ENCODE measurements around the gene NOA1. TPM values are rescaled to one million over a fixed set of nuclear protein-coding genes. Genes with fewer than 3 reads are reported as not detected.
A peak's percentile ranks its signal among the peaks of the same experiment; 100 is the strongest.

Gene NOA1
- 10 to 100 TPM; 17.4 to 29.7 (median 23.3) TPM for total RNA-seq

DNA sequence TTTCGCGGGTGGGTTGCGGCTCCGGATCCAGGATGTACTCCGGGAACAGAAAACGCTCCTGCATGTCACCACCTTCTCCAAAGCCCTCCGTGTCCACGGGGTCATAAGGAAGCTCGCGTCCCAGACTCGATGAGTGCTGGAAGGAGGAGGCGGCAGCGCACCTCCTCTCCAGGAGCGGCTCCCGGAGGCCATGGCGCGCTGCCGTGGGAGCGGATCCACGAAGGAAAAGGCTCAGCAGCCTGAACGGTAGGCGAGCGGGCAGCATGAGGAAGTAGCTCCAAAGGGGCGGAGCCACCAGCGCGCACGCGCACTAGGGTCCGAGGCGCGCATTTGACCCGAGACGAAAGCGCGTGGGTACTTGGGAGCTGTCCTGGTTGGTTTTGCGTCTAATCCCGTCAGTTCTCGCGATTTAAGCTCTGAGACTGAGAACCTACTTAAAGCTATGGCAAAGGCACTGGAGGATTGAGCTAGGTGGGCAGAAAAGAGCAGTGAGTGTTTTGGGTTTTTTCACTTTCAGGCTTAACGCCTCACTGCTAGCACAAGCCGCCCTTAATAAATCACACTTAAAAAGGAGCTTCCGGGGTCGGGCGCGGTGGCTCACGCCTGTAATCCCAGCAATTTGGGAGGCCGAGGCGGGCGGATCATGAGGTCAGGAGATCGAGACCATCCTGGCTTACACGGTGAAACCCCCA, at the start of gene NOA1:
Gene NOA1 (minus strand): TSS at position 286 of the 692 bp plus-strand sequence. CDS start 21 bp downstream, at position 265.
- peak within 1 kb of the TSS; percentile 90 to 94 (median 92) for H3K27ac ChIP-seq (replicated peaks in 1 of 4)
- WGBS, result under 1% methylated on average over 42 of the region's 51 CpGs
- TF ChIP-seq EP300 (IDR thresholded peaks at IDR 0.05) (no peak), POLR2AphosphoS5 (IDR thresholded peaks at IDR 0.05) (peak; percentile 93 to 97)
- H3K4me1 ChIP-seq, result peaks cover 46 to 67% (median 63%) of the 10 kb centered on the region in 4 donors
- peak within 1 kb of the TSS; percentile 79 to 99 (median 92) for H3K4me3 ChIP-seq
- peak; percentile 99 for DNase-seq (ENCODE audit: extremely low spot score)
- intact Hi-C loops (cut with DNase I), result loop anchor here (2.0 kb wide), 1 partner anchor 69 kb away; no protein-coding TSS in a partner anchor
- peaks cover 14 to 33% (median 22%) of the 10 kb centered on the region in 4 donors for H3K36me3 ChIP-seq
- H3K9me3 ChIP-seq, result peaks cover 0 to 7% (median 0%) of the 10 kb centered on the region in 4 donors
- no peaks in the 10 kb centered on the region for H3K27me3 ChIP-seq

- WGBS, result 87% methylated on average over 4 of the region's 4 CpGs
- TF ChIP-seq EP300 (IDR thresholded peaks at IDR 0.05), result no peak
- no peak for TF ChIP-seq CTCF (IDR thresholded peaks at IDR 0.05)
- TF ChIP-seq POLR2A (IDR thresholded peaks at IDR 0.05; ENCODE audit: low read depth), result no peak
- no peak for TF ChIP-seq POLR2AphosphoS5 (IDR thresholded peaks at IDR 0.05)
- intact Hi-C loops (cut with DNase I), result no loop called here
- no peaks in the 10 kb centered on the region for H3K9me3 ChIP-seq
- H3K36me3 ChIP-seq, result peaks cover 37 to 100% (median 75%) of the 10 kb centered on the region in 4 donors
- H3K4me3 ChIP-seq, result no peak overlapping the region
- no peak for DNase-seq (ENCODE audit: extremely low spot score)
- H3K27ac ChIP-seq (replicated peaks in 1 of 4), result no peak overlapping the region
- H3K27me3 ChIP-seq, result no peaks in the 10 kb centered on the region
- H3K4me1 ChIP-seq, result peaks cover 0 to 10% (median 8%) of the 10 kb centered on the region in 4 donors
Measured at GRCh38 chr4:57023104-57023503, 45.7 kb upstream of the NOA1 start.

DNA sequence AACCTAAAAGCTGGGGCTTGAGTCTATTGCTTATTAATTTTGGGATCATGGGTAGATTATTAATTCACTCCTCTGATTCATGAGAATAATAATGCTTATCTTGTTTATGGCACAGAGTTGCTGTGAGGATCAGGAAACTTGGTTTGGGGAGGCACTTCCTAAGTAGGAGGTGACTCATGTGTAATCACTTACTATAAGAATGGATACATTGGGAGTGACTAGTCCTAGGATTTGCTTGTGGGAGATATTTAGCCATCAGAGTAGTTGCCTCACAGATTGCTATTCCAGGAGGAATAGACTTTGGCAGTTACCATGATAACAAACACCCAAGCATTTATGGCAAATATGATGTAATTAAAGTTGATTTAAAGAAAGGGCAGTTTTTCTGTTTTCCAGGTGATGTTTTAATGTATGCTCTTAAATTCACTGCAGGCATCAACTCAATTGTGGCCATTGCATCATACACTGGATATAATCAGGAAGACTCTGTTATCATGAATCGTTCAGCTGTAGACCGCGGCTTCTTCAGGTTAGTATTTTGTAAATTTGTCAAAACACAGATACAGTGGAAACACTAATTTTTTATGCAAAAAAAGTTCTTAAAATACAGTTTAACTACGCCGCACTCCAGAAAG, 43.2 kb upstream of the NOA1 start:
- H3K9me3 ChIP-seq, result no peaks in the 10 kb centered on the region
- WGBS, result 89% methylated on average over 5 of the region's 5 CpGs
- no peak for TF ChIP-seq POLR2A (IDR thresholded peaks at IDR 0.05; ENCODE audit: low read depth)
- TF ChIP-seq CTCF (IDR thresholded peaks at IDR 0.05), result no peak
- TF ChIP-seq EP300 (IDR thresholded peaks at IDR 0.05), result no peak
- no peak for TF ChIP-seq POLR2AphosphoS5 (IDR thresholded peaks at IDR 0.05)
- H3K4me1 ChIP-seq, result peaks cover 0 to 10% (median 8%) of the 10 kb centered on the region in 4 donors
- H3K27me3 ChIP-seq, result no peaks in the 10 kb centered on the region
- no peak overlapping the region for H3K4me3 ChIP-seq
- H3K27ac ChIP-seq (replicated peaks in 1 of 4), result peak overlapping the region in 1 of 4 donors; percentile 13
- peaks cover 50 to 98% (median 73%) of the 10 kb centered on the region in 4 donors for H3K36me3 ChIP-seq
- no peak for DNase-seq (ENCODE audit: extremely low spot score)
- intact Hi-C loops (cut with DNase I), result no loop called here

DNA sequence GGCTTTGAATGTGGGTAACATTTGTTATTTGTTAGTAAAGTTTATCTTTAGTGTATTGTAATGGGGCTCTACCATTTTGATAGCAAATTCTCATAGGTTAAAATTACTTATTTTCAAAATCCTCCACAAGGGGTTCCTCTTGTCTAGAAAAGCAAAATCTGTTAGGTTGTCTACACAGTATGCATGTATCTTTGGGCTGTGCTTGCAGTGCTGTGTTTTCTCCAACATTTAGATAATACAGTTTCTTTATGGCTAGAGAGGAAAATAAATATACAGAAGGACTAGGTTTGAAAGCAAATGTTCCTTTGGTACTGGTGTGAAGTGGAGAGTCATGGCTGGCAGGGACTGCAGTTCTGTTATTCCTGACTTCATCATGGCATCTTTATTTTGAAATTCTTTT, 41.6 kb upstream of the NOA1 start:
- peaks cover 45 to 98% (median 74%) of the 10 kb centered on the region in 4 donors for H3K36me3 ChIP-seq
- intact Hi-C loops (cut with DNase I), result no loop called here
- DNase-seq (ENCODE audit: extremely low spot score), result no peak

More for the DNA sequence above, 41.6 kb upstream of the NOA1 start:
- Histone ChIP-seq H3K27me3 (no peaks in the 10 kb centered on the region), H3K9me3 (no peaks in the 10 kb centered on the region), H3K4me3 (no peak overlapping the region), H3K27ac (replicated peaks in 1 of 4) (no peak overlapping the region), H3K4me1 (peaks cover 0 to 10% (median 8%) of the 10 kb centered on the region in 4 donors)
- TF ChIP-seq POLR2A (IDR thresholded peaks at IDR 0.05; ENCODE audit: low read depth) (no peak), EP300 (IDR thresholded peaks at IDR 0.05) (no peak), CTCF (IDR thresholded peaks at IDR 0.05) (no peak), POLR2AphosphoS5 (IDR thresholded peaks at IDR 0.05) (no peak)
